H1 (cell line): ENCODE results near the gene RAB3C. TPM values are rescaled to one million over a fixed set of nuclear protein-coding genes. Genes with fewer than 3 reads are reported as not detected.

ENCODE experiments used
- CTCF ChIA-PET: fragments of 300-600 bp; sonication (Branson Sonifier 250); formaldehyde crosslinking; loops from one replicate; lab custom pipeline; 2021; ENCODE audit not compliant: partially characterized antibody; lab: Charles Lee
- POLR2A ChIA-PET: fragments of 300-600 bp; sonication (Branson Sonifier 250); formaldehyde crosslinking; loops from one replicate; lab custom pipeline; 2021; ENCODE audit warnings: inconsistent platforms; ENCODE audit not compliant: partially characterized antibody; lab: Charles Lee
- DNase-seq, 2 experiments: peaks; one replicate each; pipeline versions ENCODE4 v3.0.0 to v3.0.0-alpha.2; 2010 to 2022; ENCODE audit warnings: low spot score in 2 of 2, low read depth in 1 of 2, mixed read lengths in 1 of 2
- FAIRE-seq: peaks from 2 replicates; lab custom pipeline; 2011; peaks lifted over from hg19 to GRCh38; lab: Jason Lieb, UNC
- H2AFZ ChIP-seq: 2 replicates; pipeline ENCODE4 v1.8.1; 2012; ENCODE audit warnings: low read length, inconsistent platforms
- H2AK5ac ChIP-seq: 2 replicates; pipeline ENCODE4 v1.6.1; 2013; ENCODE audit warnings: low read depth, low read length
- H2BK120ac ChIP-seq: replicated peaks from 2 replicates; pipeline ENCODE3; 2013; ENCODE audit warnings: low read depth, low read length, inconsistent platforms
- H2BK12ac ChIP-seq: 2 replicates; pipeline ENCODE4 v1.6.1; 2013; ENCODE audit warnings: low read depth, low read length
- H2BK15ac ChIP-seq: 2 replicates; pipeline ENCODE4 v1.6.1; 2013; ENCODE audit warnings: low read length
- H2BK20ac ChIP-seq: 2 replicates; pipeline ENCODE4 v1.6.1; 2013; ENCODE audit warnings: low read length
- H2BK5ac ChIP-seq: 2 replicates; pipeline ENCODE4 v1.6.1; 2013; ENCODE audit warnings: low read depth, low read length
- H3K14ac ChIP-seq: 2 replicates; pipeline ENCODE4 v1.6.1; 2013; ENCODE audit warnings: inconsistent platforms; ENCODE audit not compliant: insufficient read length
- H3K18ac ChIP-seq: 2 replicates; pipeline ENCODE4 v1.6.1; 2013; ENCODE audit warnings: low read length; ENCODE audit errors: extremely low read depth
- H3K23ac ChIP-seq: 2 replicates; pipeline ENCODE4 v1.6.1; 2013; ENCODE audit warnings: inconsistent platforms; ENCODE audit not compliant: insufficient read length
- H3K23me2 ChIP-seq: 2 replicates; pipeline ENCODE4 v1.6.1; 2013; ENCODE audit warnings: low read depth, low read length
- H3K27ac ChIP-seq: 2 replicates; pipeline ENCODE4 v1.6.1; 2011; ENCODE audit warnings: low read depth, low read length, inconsistent platforms
- H3K27me3 ChIP-seq, 4 experiments: replicated peaks in 1 of 4; 1 replicate in 1 of 4; 2 replicates in 3 of 4; pipeline versions ENCODE4 v1.6.1 to v1.8.1; 2011 to 2013; ENCODE audit warnings: low read length in 3 of 4, mild to moderate bottlenecking in 3 of 4, inconsistent platforms in 2 of 4, mixed read lengths in 2 of 4, moderate library complexity in 1 of 4; ENCODE audit not compliant: control insufficient read depth in 3 of 4, insufficient read depth in 3 of 4; ENCODE audit errors: extremely low read depth in 1 of 4
- H3K36me3 ChIP-seq, 4 experiments: 2 replicates each; pipeline versions ENCODE4 v1.6.1 to v1.8.1; 2011 to 2013; ENCODE audit warnings: mild to moderate bottlenecking in 4 of 4, low read length in 3 of 4, moderate library complexity in 2 of 4, control low read depth in 1 of 4, inconsistent platforms in 1 of 4; ENCODE audit not compliant: insufficient read depth in 4 of 4, control insufficient read depth in 2 of 4
- H3K4ac ChIP-seq: replicated peaks from 2 replicates; pipeline ENCODE3; 2013; ENCODE audit warnings: low read length, low read depth, mixed read lengths, inconsistent platforms; ENCODE audit not compliant: insufficient read length
- H3K4me1 ChIP-seq, 4 experiments: replicated peaks in 1 of 4; 1 replicate in 1 of 4; 2 replicates in 3 of 4; pipeline versions ENCODE4 v1.6.1 to v1.8.1; 2011 to 2013; ENCODE audit warnings: low read length in 3 of 4, inconsistent platforms in 2 of 4, mixed read lengths in 1 of 4; ENCODE audit not compliant: insufficient read depth in 4 of 4, control insufficient read depth in 3 of 4
- H3K4me2 ChIP-seq, 2 experiments: 2 replicates each; pipeline versions ENCODE4 v1.6.1 to v1.8.1; 2011 to 2013; ENCODE audit warnings: low read depth in 2 of 2, low read length in 2 of 2, control low read depth in 1 of 2, inconsistent platforms in 1 of 2, mild to moderate bottlenecking in 1 of 2; ENCODE audit not compliant: insufficient read depth in 1 of 2
- H3K4me3 ChIP-seq, 4 experiments: fragments of 200-600, 300-600 bp in 1 of 4; sonication (generic), shearing (Covaris generic), sonication (Bioruptor Twin) in 1 of 4; 2 replicates each; pipeline versions ENCODE4 v1.5.1 to v1.8.1; 2011 to 2016; ENCODE audit warnings: low read length in 4 of 4, low read depth in 3 of 4, control low read depth in 2 of 4, inconsistent platforms in 2 of 4, mild to moderate bottlenecking in 2 of 4, mixed read lengths in 1 of 4, moderate library complexity in 1 of 4; ENCODE audit not compliant: insufficient read depth in 2 of 4; ENCODE audit errors: extremely low read depth in 1 of 4
- H3K56ac ChIP-seq: replicated peaks from 2 replicates; pipeline ENCODE3; 2013; ENCODE audit warnings: low read depth, mild to moderate bottlenecking, mixed read lengths, low read length, inconsistent platforms; ENCODE audit not compliant: insufficient read length
- H3K79me1 ChIP-seq: 2 replicates; pipeline ENCODE4 v1.6.1; 2013; ENCODE audit warnings: low read depth, low read length, control low read depth
- H3K79me2 ChIP-seq, 2 experiments: 2 replicates each; pipeline versions ENCODE4 v1.6.1 to v1.8.1; 2012 to 2013; ENCODE audit warnings: low read length in 2 of 2, mild to moderate bottlenecking in 2 of 2, inconsistent platforms in 1 of 2; ENCODE audit not compliant: insufficient read depth in 2 of 2, control insufficient read depth in 1 of 2
- H3K9ac ChIP-seq, 4 experiments: replicated peaks in 1 of 4; 1 replicate in 1 of 4; 2 replicates in 3 of 4; pipeline versions ENCODE4 v1.6.1 to v1.8.1; 2011 to 2013; ENCODE audit warnings: low read depth in 3 of 4, low read length in 3 of 4, control low read depth in 2 of 4, mild to moderate bottlenecking in 2 of 4, moderate library complexity in 2 of 4, inconsistent platforms in 1 of 4; ENCODE audit errors: extremely low read depth in 1 of 4
- H3K9me3 ChIP-seq, 2 experiments: 2 replicates each; pipeline versions ENCODE4 v1.6.1 to v1.8.1; 2012 to 2013; ENCODE audit warnings: mild to moderate bottlenecking in 2 of 2, moderate library complexity in 2 of 2, control low read depth in 1 of 2, inconsistent platforms in 1 of 2, low read depth in 1 of 2, low read length in 1 of 2, mixed read lengths in 1 of 2; ENCODE audit not compliant: insufficient read depth in 2 of 2
- H4K20me1 ChIP-seq, 2 experiments: replicated peaks in 1 of 2; 2 replicates each; pipeline versions ENCODE3 to v1.8.1; 2011 to 2013; ENCODE audit warnings: inconsistent platforms in 2 of 2, low read length in 2 of 2, mild to moderate bottlenecking in 1 of 2; ENCODE audit not compliant: insufficient read depth in 2 of 2, control insufficient read depth in 1 of 2
- H4K5ac ChIP-seq: 2 replicates; pipeline ENCODE4 v1.6.1; 2013; ENCODE audit warnings: low read length, low read depth, mixed read lengths, inconsistent platforms; ENCODE audit not compliant: insufficient read length
- H4K8ac ChIP-seq: 2 replicates; pipeline ENCODE4 v1.8.0; 2013; ENCODE audit warnings: mild to moderate bottlenecking, moderate library complexity, low read length, inconsistent platforms; ENCODE audit not compliant: insufficient read depth; ENCODE audit errors: extremely low read depth
- H4K91ac ChIP-seq: replicated peaks from 2 replicates; pipeline ENCODE3; 2013; ENCODE audit warnings: low read length, mixed read lengths, inconsistent platforms; ENCODE audit not compliant: insufficient read length
- WGBS, 2 experiments: shearing (Covaris generic) in 1 of 2; methylation state at CpG; one replicate each; pipeline versions ENCODE4 v1.1.6 to v1.1.7; 2013 to 2015; ENCODE audit warnings: low lambda C conversion rate in 2 of 2, mixed read lengths in 2 of 2, inconsistent platforms in 1 of 2, low coverage in 1 of 2, missing lambda C conversion rate in 1 of 2; ENCODE audit not compliant: insufficient replicate concordance in 2 of 2, insufficient coverage in 1 of 2, insufficient read length in 1 of 2; ENCODE audit errors: extremely low coverage in 1 of 2, missing lambda C conversion rate in 1 of 2; 5-methylcytosine and 5-hydroxymethylcytosine counted together
- polyA plus RNA-seq, 7 experiments: library from polyadenylated mRNA; depleted of rRNA in 3 of 7; stranded (reverse) in 5 of 7; unstranded in 2 of 7; fragments of >200 nt in 5 of 7; fragments of 200-250 nt in 2 of 7; gene quantifications; 1 replicate in 5 of 7; 2 replicates in 1 of 7; 4 replicates in 1 of 7; pipeline versions ENCODE4 v1.2.1 to v1.2.3, GENCODE V29; 2011 to 2013; ENCODE audit warnings: missing spikeins in 2 of 7, mixed read lengths in 2 of 7
- total RNA-seq: library from RNA; stranded (reverse); fragmentation: NEBNext Ultra II Directional; extraction: Animal tissue kit (Norgen Biotek cat#: 25700); gene quantifications from 2 replicates; pipeline ENCODE4 v1.2.1, GENCODE V29; 2021

RAB3C gene
- total and polyA plus RNA-seq, 2 of the 8 experiments (the other 6 are each of a cell fraction or from before 2014, with no cell fraction given): 14.7 to 18.3 TPM

- Histone ChIP-seq H3K14ac (no peak overlapping the region), H2BK5ac (no peak overlapping the region), H2BK15ac (no peak overlapping the region), H3K4me1 (no peaks in the 10 kb centered on the region), H3K79me2 (no peaks in the 10 kb centered on the region), H2BK120ac (no peak overlapping the region), H2AFZ (no peak overlapping the region), H3K9ac (no peak overlapping the region), H4K20me1 (no peaks in the 10 kb centered on the region), H4K8ac (no peak overlapping the region), H3K4me3 (no peak overlapping the region), H2AK5ac (no peak overlapping the region), H3K27me3 (no peaks in the 10 kb centered on the region), H3K9me3 (no peaks in the 10 kb centered on the region), H3K79me1 (no peaks in the 10 kb centered on the region), H4K91ac (no peak overlapping the region), H2BK12ac (no peak overlapping the region), H3K27ac (no peak overlapping the region), H4K5ac (no peak overlapping the region), H3K56ac (no peak overlapping the region), H2BK20ac (no peak overlapping the region), H3K18ac (no peak overlapping the region), H3K36me3 (no peaks in the 10 kb centered on the region), H3K4ac (no peak overlapping the region), H3K4me2 (no peak overlapping the region), H3K23me2 (peaks cover 1% of the 10 kb centered on the region; the same call in 1 of the 2 replicates), H3K23ac (no peak overlapping the region)
- ChIA-PET POLR2A (no interaction called here), CTCF (interaction anchor here (0.6 to 1.3 kb wide), 3 partner anchors 8 to 1925 kb away, joined by 3 to 4 read pairs (median 3); no protein-coding TSS in a partner anchor)
- DNase-seq: no peak
- no peak for FAIRE-seq
- 93% methylated on average over 1 of the region's 1 CpG; no CpG with 5 or more reads in 1 of the 2 experiments for WGBS, 2 experiments
These were observed 92.5 kb downstream of the RAB3C start for GRCh38 chr5:58675341-58675740.
